K562 (cell line): ENCODE results near the gene KRTAP4-6. TPM values are rescaled to one million over a fixed set of nuclear protein-coding genes. Genes with fewer than 3 reads are reported as not detected.

Source experiments
- ATAC-seq: fragments of 200-7000 bp; cut with Tn5 transposase; 3 replicates; pipeline ENCODE4 v1.9.1; 2020; ENCODE audit warnings: moderate library complexity
- BruUV-seq: library from RNA; stranded (reverse); fragments of 400-500 nt; replicated peaks from 2 replicates; lab custom pipeline; 2021; lab: Mats Ljungman, UMichigan
- CTCF ChIA-PET: fragments of 300-600 bp; formaldehyde crosslinking; extraction: SDS; loops from one replicate; lab custom pipeline; 2021; ENCODE audit warnings: low intra/inter-chr PET ratio; lab: Yijun Ruan, JAX
- POLR2A ChIA-PET: fragments of 300-600, 350-650 bp; sonication (Branson Sonifier 250); formaldehyde crosslinking; extraction: SDS; loops from one replicate; lab custom pipeline; 2021; ENCODE audit warnings: antibody characterized with exemption, inconsistent platforms; lab: Yijun Ruan, JAX
- DNase-seq, 4 experiments: peaks; one replicate each; pipeline versions ENCODE4 v3.0.0 to v3.0.0-alpha.2; 2011 to 2018; ENCODE audit warnings: low spot score in 3 of 4, mixed read lengths in 3 of 4; ENCODE audit errors: extremely low read depth in 1 of 4
- FAIRE-seq: peaks from 2 replicates; lab custom pipeline; 2011; peaks lifted over from hg19 to GRCh38; lab: Jason Lieb, UNC
- H2AFZ ChIP-seq: 2 replicates; pipeline ENCODE4 v1.6.0; 2011; ENCODE audit warnings: low read depth, low read length, control low read depth, inconsistent platforms
- H3K27ac ChIP-seq: fragments of 200-600 bp; 3 replicates; pipeline ENCODE4 v1.8.0; 2011; ENCODE audit warnings: low read depth, mild to moderate bottlenecking, control low read depth, inconsistent platforms, low read length, moderate library complexity, mixed read lengths; ENCODE audit errors: extremely low read depth
- H3K27me3 ChIP-seq, 2 experiments: fragments of 300-600 bp in 1 of 2; 2 replicates in 1 of 2; 3 replicates in 1 of 2; pipeline versions ENCODE4 v1.6.0 to v1.8.0; 2011; ENCODE audit warnings: inconsistent platforms in 2 of 2, low read length in 2 of 2, mild to moderate bottlenecking in 1 of 2, mixed read lengths in 1 of 2, moderate library complexity in 1 of 2; ENCODE audit not compliant: control insufficient read depth in 2 of 2, insufficient read depth in 2 of 2
- H3K36me3 ChIP-seq: fragments of 300-600 bp; 3 replicates; pipeline ENCODE4 v1.8.0; 2011; ENCODE audit warnings: mild to moderate bottlenecking, low read length, inconsistent platforms; ENCODE audit not compliant: control insufficient read depth, insufficient read depth
- H3K4me1 ChIP-seq, 2 experiments: fragments of 200-600 bp in 1 of 2; replicated peaks in 1 of 2; 2 replicates in 1 of 2; 3 replicates in 1 of 2; pipeline versions ENCODE4 v1.5.1 to v1.8.0; 2011; ENCODE audit warnings: inconsistent platforms in 2 of 2, low read length in 2 of 2, mild to moderate bottlenecking in 1 of 2, mixed read lengths in 1 of 2, moderate library complexity in 1 of 2; ENCODE audit not compliant: control insufficient read depth in 2 of 2, insufficient read depth in 2 of 2
- H3K4me2 ChIP-seq: 2 replicates; pipeline ENCODE4 v1.6.1; 2011; ENCODE audit warnings: low read length, control low read depth, inconsistent platforms, mixed read lengths; ENCODE audit not compliant: insufficient read depth
- H3K4me3 ChIP-seq: fragments of 200-600 bp; sonication (generic), shearing (Covaris generic); 2 replicates; pipeline ENCODE4 v1.5.1; 2016; ENCODE audit warnings: control low read depth, inconsistent platforms
- H3K79me2 ChIP-seq: fragments of 200-600 bp; 3 replicates; pipeline ENCODE4 v1.8.0; 2011; ENCODE audit warnings: low read length, inconsistent platforms; ENCODE audit not compliant: control insufficient read depth, insufficient read depth
- H3K9ac ChIP-seq, 2 experiments: 2 replicates each; pipeline versions ENCODE4 v1.6.0 to v1.6.1; 2011; ENCODE audit warnings: low read depth in 2 of 2, low read length in 2 of 2, control low read depth in 1 of 2, inconsistent platforms in 1 of 2, mild to moderate bottlenecking in 1 of 2, mixed read lengths in 1 of 2; ENCODE audit not compliant: insufficient read depth in 1 of 2
- H3K9me1 ChIP-seq: one replicate; pipeline ENCODE4 v1.6.0; 2011; ENCODE audit warnings: inconsistent platforms, mild to moderate bottlenecking, low read length, moderate library complexity; ENCODE audit not compliant: control insufficient read depth, insufficient read depth
- H3K9me3 ChIP-seq: replicated peaks from 2 replicates; pipeline ENCODE4 v1.5.1; 2011; ENCODE audit warnings: low read depth, low read length, inconsistent platforms; ENCODE audit not compliant: control insufficient read depth, insufficient read depth
- H4K20me1 ChIP-seq: replicated peaks from 2 replicates; pipeline ENCODE4 v1.6.1; 2011; ENCODE audit warnings: low read length, inconsistent platforms, mixed read lengths; ENCODE audit not compliant: control insufficient read depth, insufficient read depth
- ATF2 ChIP-seq: sonication (generic); formaldehyde crosslinking; IDR thresholded peaks from 2 replicates; pipeline ENCODE4 v1.8.1; 2022; ENCODE audit warnings: missing genetic modification reagents
- CSDE1 ChIP-seq, 2 experiments: fragments of 450-650 bp; IDR thresholded peaks; 2 replicates each; pipeline ENCODE4 v1.6.1; 2016; ENCODE audit warnings: mild to moderate bottlenecking in 1 of 2
- FOXK1 ChIP-seq: sonication (generic); formaldehyde crosslinking; IDR thresholded peaks from 2 replicates; pipeline ENCODE4 v1.8.0; 2022; ENCODE audit warnings: missing genetic modification reagents, mild to moderate bottlenecking, borderline replicate concordance
- NCOA6 ChIP-seq: fragments of 450-650 bp; IDR thresholded peaks from 2 replicates; pipeline ENCODE4 v1.6.1; 2017; ENCODE audit warnings: mild to moderate bottlenecking
- TARDBP ChIP-seq: fragments of 450-650 bp; IDR thresholded peaks from 2 replicates; pipeline ENCODE4 v1.6.1; 2016
- WGBS: fragments of 100-300 bp; shearing (Covaris generic); methylation state at CpG from one replicate; pipeline ENCODE4 v1.1.6; 2016; ENCODE audit warnings: low coverage, mixed read lengths; ENCODE audit not compliant: insufficient coverage; ENCODE audit errors: missing lambda C conversion rate; 5-methylcytosine and 5-hydroxymethylcytosine counted together
- in situ Hi-C: fragments of 300-500 bp; cut with MboI; formaldehyde crosslinking; loops from 4 replicates; pipeline ENCODE4 v1.15.0; 2018; ENCODE audit warnings: inconsistent platforms, mixed read lengths
- intact Hi-C: fragments of 100-400 bp; cut with micrococcal nuclease; formaldehyde crosslinking; loops from 2 replicates; pipeline ENCODE4 v1.14.2; 2022
- polyA plus RNA-seq, 8 experiments: library from polyadenylated mRNA; depleted of rRNA in 4 of 8; stranded (reverse) in 5 of 8; unstranded in 3 of 8; fragments of >200 nt; fragmentation: Nextera tagmentation in 2 of 8; fragmentation: Illumina TruSeq in 1 of 8; extraction: Ambion mirVana in 2 of 8; extraction: Trizol in 1 of 8; gene quantifications; 2 replicates each; pipeline versions ENCODE4 v1.2.1 to v1.2.3, GENCODE V29; 2011 to 2014; ENCODE audit warnings: inconsistent platforms in 1 of 8, missing spikeins in 1 of 8
- total RNA-seq, 7 experiments: library from RNA; depleted of rRNA in 6 of 7; stranded (reverse); fragments of >200 nt in 6 of 7; fragmentation: Illumina TruSeq in 2 of 7; extraction: Trizol in 2 of 7; gene quantifications; 2 replicates each; pipeline versions ENCODE4 v1.2.1 to v1.2.3, GENCODE V29; 2011 to 2021; ENCODE audit warnings: low replicate concordance in 1 of 7

The KRTAP4-6 gene
- total and polyA plus RNA-seq, 9 of the 15 experiments (the other 6 are each of a cell fraction or from before 2014, with no cell fraction given): not detected

DNA sequence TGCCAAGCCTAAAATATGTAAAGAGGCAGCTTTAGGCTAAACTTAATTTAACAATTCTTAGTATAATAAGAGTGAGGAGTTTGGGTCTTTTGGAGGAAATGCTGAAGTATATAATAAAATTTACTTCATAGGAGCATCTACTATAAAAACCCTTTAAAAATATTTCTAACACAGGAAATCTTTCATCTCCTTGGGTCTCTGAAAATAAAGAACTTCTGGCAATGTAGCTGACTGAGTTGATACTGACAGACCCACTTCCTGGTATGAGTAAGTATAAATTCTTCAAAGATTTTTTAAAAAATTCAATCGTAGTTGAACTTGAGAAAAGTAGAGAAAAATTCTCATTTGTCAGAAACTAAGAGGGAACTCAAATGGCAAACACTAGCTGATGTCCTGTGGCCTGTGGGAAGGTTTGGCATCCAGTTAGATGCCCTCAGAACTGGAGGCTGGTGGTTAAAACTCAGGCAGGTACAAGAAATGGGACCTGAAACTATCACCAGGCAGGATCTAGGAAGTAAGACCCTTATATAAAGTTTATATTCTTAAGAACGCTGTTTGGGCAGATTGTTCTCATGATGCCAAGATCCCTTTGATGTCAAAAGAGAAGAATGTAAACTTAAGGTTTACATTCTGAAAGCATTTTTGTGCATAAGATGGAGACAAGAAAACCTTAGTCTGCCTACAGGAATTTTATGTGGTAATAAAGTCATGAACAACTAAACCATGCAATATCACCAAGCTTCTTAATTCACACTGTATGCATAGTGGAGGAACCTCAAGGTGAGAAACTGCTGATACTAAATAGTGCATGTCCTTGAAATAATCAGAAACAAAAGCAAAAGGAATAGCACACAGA, 6.2 kb downstream of the KRTAP4-6 start:
- Histone ChIP-seq H3K27ac (no peak overlapping the region), H2AFZ (no peak overlapping the region), H3K9me1 (no peaks in the 10 kb centered on the region), H3K9me3 (no peaks in the 10 kb centered on the region), H3K4me1 (no peaks in the 10 kb centered on the region), H4K20me1 (no peaks in the 10 kb centered on the region), H3K79me2 (no peaks in the 10 kb centered on the region), H3K36me3 (no peaks in the 10 kb centered on the region), H3K4me2 (no peak overlapping the region), H3K27me3 (no peaks in the 10 kb centered on the region), H3K4me3 (no peak overlapping the region), H3K9ac (no peak overlapping the region)
- TF ChIP-seq ATF2 (CRISPR knock-in tag): no peak
- ChIA-PET CTCF (no interaction called here), POLR2A (interaction anchor here (0.7 kb wide), 1 partner anchor 118 kb away, joined by 3 read pairs; no protein-coding TSS in a partner anchor)
- no TSS peak for BruUV-seq
- ATAC-seq: no peak
- intact Hi-C loops: no loop called here
- in situ Hi-C loops: no loop called here
- FAIRE-seq: no peak
- WGBS: 0% methylated on average over 2 of the region's 2 CpGs
- no peak for DNase-seq

GRCh38 chr17:41131979-41132378, 8.4 kb downstream of the KRTAP4-6 start:
- TF ChIP-seq CSDE1 (IDR thresholded peaks at IDR 0.05) (no peak), FOXK1 (no peak), NCOA6 (no peak), TARDBP (no peak)
- in situ Hi-C loops (no loop called here), intact Hi-C loops (no loop called here)
- H3K79me2 ChIP-seq: no peaks in the 10 kb centered on the region
- no peaks in the 10 kb centered on the region for H3K9me1 ChIP-seq
- DNase-seq: no peak
- H3K9ac ChIP-seq: no peak overlapping the region
- H3K9me3 ChIP-seq: no peaks in the 10 kb centered on the region
- H3K36me3 ChIP-seq: no peaks in the 10 kb centered on the region
- no peaks in the 10 kb centered on the region for H3K27me3 ChIP-seq
- no peak overlapping the region for H3K4me3 ChIP-seq
- no peak overlapping the region for H3K27ac ChIP-seq
- H4K20me1 ChIP-seq: no peaks in the 10 kb centered on the region
- POLR2A ChIA-PET: no interaction called here
- CTCF ChIA-PET: no interaction called here
- no peak overlapping the region for H2AFZ ChIP-seq
- no peak for ATAC-seq
- no peaks in the 10 kb centered on the region for H3K4me1 ChIP-seq
- no peak overlapping the region for H3K4me2 ChIP-seq
- 5% methylated on average over 3 of the region's 3 CpGs for WGBS
- BruUV-seq: no TSS peak
- no peak for FAIRE-seq
